Measurements from ENCODE around the gene DTNB. TPM values are rescaled to one million over a fixed set of nuclear protein-coding genes. Genes with fewer than 3 reads are reported as not detected.

DTNB gene
- total RNA-seq, 1 donor from 2014 or later: 17.9 TPM

- TF ChIP-seq POLR2A (IDR thresholded peaks at IDR 0.05) (no peak), CTCF (IDR thresholded peaks at IDR 0.05) (no peak), POLR2AphosphoS5 (IDR thresholded peaks at IDR 0.05; ENCODE audit: insufficient read depth in 1 of 2, low read depth in 1 of 2) (no peak)
- H3K27me3 ChIP-seq: no peaks in the 10 kb centered on the region
- peaks cover 8% of the 10 kb centered on the region for H3K4me1 ChIP-seq
- H3K36me3 ChIP-seq: no peaks in the 10 kb centered on the region
- no peak overlapping the region for H3K27ac ChIP-seq
- no peak overlapping the region for H3K4me3 ChIP-seq
- DNase-seq (ENCODE audit: extremely low spot score in 2 of 2): no peak
- no peaks in the 10 kb centered on the region for H3K9me3 ChIP-seq
- intact Hi-C loops (cut with DNase I): no loop called here
Observed at GRCh38 chr2:25366629-25367028, 306.7 kb downstream of the DTNB start.

- no peak for DNase-seq (ENCODE audit: extremely low spot score in 2 of 2)
- H3K36me3 ChIP-seq: no peaks in the 10 kb centered on the region
- H3K27ac ChIP-seq: no peak overlapping the region
- TF ChIP-seq CTCF (IDR thresholded peaks at IDR 0.05): no peak
- TF ChIP-seq POLR2AphosphoS5 (IDR thresholded peaks at IDR 0.05; ENCODE audit: insufficient read depth in 1 of 2, low read depth in 1 of 2): no peak
- TF ChIP-seq POLR2A (IDR thresholded peaks at IDR 0.05): no peak
- peaks cover 8% of the 10 kb centered on the region for H3K4me1 ChIP-seq
- no peaks in the 10 kb centered on the region for H3K27me3 ChIP-seq
- intact Hi-C loops (cut with DNase I): no loop called here
- no peak overlapping the region for H3K4me3 ChIP-seq
- H3K9me3 ChIP-seq: no peaks in the 10 kb centered on the region
Observed at GRCh38 chr2:25365241-25365640, 308.1 kb downstream of the DTNB start.

GRCh38 chr2:25363733-25364132 lies 309.6 kb downstream of the DTNB start:
- intact Hi-C loops (cut with DNase I): no loop called here
- no peaks in the 10 kb centered on the region for H3K27me3 ChIP-seq
- H3K4me1 ChIP-seq: peaks cover 8% of the 10 kb centered on the region
- no peak for TF ChIP-seq POLR2A (IDR thresholded peaks at IDR 0.05)
- TF ChIP-seq CTCF (IDR thresholded peaks at IDR 0.05): no peak
- no peak for TF ChIP-seq POLR2AphosphoS5 (IDR thresholded peaks at IDR 0.05; ENCODE audit: insufficient read depth in 1 of 2, low read depth in 1 of 2)
- no peaks in the 10 kb centered on the region for H3K9me3 ChIP-seq
- H3K27ac ChIP-seq: no peak overlapping the region
- H3K36me3 ChIP-seq: no peaks in the 10 kb centered on the region
- H3K4me3 ChIP-seq: no peak overlapping the region
- DNase-seq (ENCODE audit: extremely low spot score in 2 of 2): no peak

GRCh38 chr2:25362434-25363145 lies 310.8 kb downstream of the DTNB start:
- DNase-seq (ENCODE audit: extremely low spot score in 2 of 2): no peak
- TF ChIP-seq POLR2AphosphoS5 (IDR thresholded peaks at IDR 0.05; ENCODE audit: insufficient read depth in 1 of 2, low read depth in 1 of 2) (no peak), CTCF (IDR thresholded peaks at IDR 0.05) (no peak)
- peak overlapping the region; percentile 38 to 43 for H3K4me3 ChIP-seq
- peaks cover 8% of the 10 kb centered on the region for H3K4me1 ChIP-seq
- no peaks in the 10 kb centered on the region for H3K36me3 ChIP-seq
- no peaks in the 10 kb centered on the region for H3K27me3 ChIP-seq
- peak overlapping the region; percentile 80 for H3K27ac ChIP-seq
- no peaks in the 10 kb centered on the region for H3K9me3 ChIP-seq
- intact Hi-C loops (cut with DNase I): no loop called here

GRCh38 chr2:25362049-25362433 lies 311.3 kb downstream of the DTNB start:
- Histone ChIP-seq H3K4me3 (peak overlapping the region; percentile 38 to 43), H3K9me3 (no peaks in the 10 kb centered on the region), H3K27me3 (no peaks in the 10 kb centered on the region), H3K4me1 (peaks cover 8% of the 10 kb centered on the region), H3K27ac (peak overlapping the region; percentile 80), H3K36me3 (no peaks in the 10 kb centered on the region)
- DNase-seq (ENCODE audit: extremely low spot score in 2 of 2): peak in 1 of 2 donors; percentile 96
- TF ChIP-seq CTCF (IDR thresholded peaks at IDR 0.05) (peak; percentile 75 to 95 (median 94)), POLR2AphosphoS5 (IDR thresholded peaks at IDR 0.05; ENCODE audit: insufficient read depth in 1 of 2, low read depth in 1 of 2) (peak; percentile 83 to 94), POLR2A (IDR thresholded peaks at IDR 0.05) (peak; percentile 62 to 70)
- intact Hi-C loops (cut with DNase I): no loop called here

All from vagina (tissue), 2 donors.